ENCODE results near the gene LMOD3.

GRCh38 chr3:69108811-69109210, 13.6 kb downstream of the LMOD3 start:
- no peak for TF ChIP-seq CTCF (IDR thresholded peaks at IDR 0.05)
- no peak for TF ChIP-seq POLR2A (IDR thresholded peaks at IDR 0.05)

All from adrenal gland (tissue), 5 donors.